Endothelial cell of umbilical vein (primary cell): Measurements from ENCODE around the gene PPP1R12A.

Source experiments
- CTCF ChIP-seq, 2 donors: IDR thresholded peaks; 1 replicate in 1 of 2; 2 replicates in 1 of 2; pipeline ENCODE4 v1.5.1; 2011; ENCODE audit warnings: low read length in 2 of 2, mild to moderate bottlenecking in 2 of 2, moderate library complexity in 2 of 2, control low read depth in 1 of 2, inconsistent platforms in 1 of 2, low read depth in 1 of 2; ENCODE audit not compliant: insufficient read depth in 1 of 2; ENCODE audit errors: extremely low read depth in 1 of 2
- EZH2 ChIP-seq: IDR thresholded peaks from 2 replicates; pipeline ENCODE4 v1.6.1; 2012; ENCODE audit warnings: borderline replicate concordance, low read depth, mild to moderate bottlenecking, moderate library complexity, low read length, inconsistent platforms; ENCODE audit not compliant: severe bottlenecking
- MAX ChIP-seq: IDR thresholded peaks from 2 replicates; pipeline ENCODE4 v1.6.1; 2011; ENCODE audit not compliant: insufficient read depth, insufficient read length
- MYC ChIP-seq: IDR thresholded peaks from one replicate; pipeline ENCODE4 v1.6.1; 2011; ENCODE audit warnings: mild to moderate bottlenecking, low read depth, low read length
- POLR2A ChIP-seq: IDR thresholded peaks from 2 replicates; pipeline ENCODE4 v1.6.1; 2012; ENCODE audit warnings: low read depth, mild to moderate bottlenecking, control low read depth, low read length
- POLR2AphosphoS5 ChIP-seq: IDR thresholded peaks from 2 replicates; pipeline ENCODE4 v1.6.1; 2012; ENCODE audit warnings: low read depth, mild to moderate bottlenecking, control low read depth, low read length, moderate library complexity; ENCODE audit not compliant: insufficient read depth

GRCh38 chr12:79900951-79901350 is 33.9 kb downstream of the PPP1R12A start:
- TF ChIP-seq POLR2A (no peak), CTCF (IDR thresholded peaks at IDR 0.05; ENCODE audit: extremely low read depth in 1 of 2, insufficient read depth in 1 of 2, low read depth in 1 of 2, low read length in 2 of 2) (no peak), MYC (no peak), POLR2AphosphoS5 (no peak), EZH2 (no peak), MAX (no peak)
